GM18502 (cell line): ENCODE results near the gene PWWP2B.
"Not testable (repeated sequence)": the region's sequence is repeated elsewhere in the genome, so short reads cannot be mapped to it uniquely, and the experiment has no call there.

Source experiments
- ATAC-seq: cut with Tn5 transposase; IDR thresholded peaks from one replicate; pipeline ENCODE4 v1.9.1; 2021; ENCODE audit warnings: mild to moderate bottlenecking; ENCODE audit not compliant: unreplicated experiment, poor library complexity

Gene PWWP2B

DNA sequence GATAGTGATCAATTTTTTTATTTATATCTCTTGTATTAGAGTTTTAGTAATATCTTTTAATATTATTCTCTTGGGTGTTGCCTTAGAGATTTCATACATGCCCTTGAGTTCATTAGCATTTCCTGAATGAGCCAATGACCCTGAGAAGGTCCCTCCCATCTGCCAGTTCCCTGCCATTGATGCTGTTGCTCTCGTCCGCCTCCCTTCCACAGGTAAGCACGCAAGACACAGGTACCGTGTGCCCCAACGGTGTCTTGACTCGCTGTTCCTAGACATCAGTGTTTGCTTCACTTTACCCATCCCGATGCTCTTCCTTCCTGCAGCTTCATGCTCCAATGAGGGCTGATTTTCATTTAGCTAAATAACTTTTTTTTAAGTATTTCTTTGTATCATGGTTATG lies 19.7 kb upstream of the PWWP2B start:
- no peak for ATAC-seq

- not testable (repeated sequence) for ATAC-seq
Measured at GRCh38 chr10:132379026-132379425, 18.0 kb upstream of the PWWP2B start.

- ATAC-seq = not testable (repeated sequence)
Measured at GRCh38 chr10:132380986-132381385, 16.0 kb upstream of the PWWP2B start.

GRCh38 chr10:132381741-132382140 lies 15.3 kb upstream of the PWWP2B start:
- no peak for ATAC-seq

DNA sequence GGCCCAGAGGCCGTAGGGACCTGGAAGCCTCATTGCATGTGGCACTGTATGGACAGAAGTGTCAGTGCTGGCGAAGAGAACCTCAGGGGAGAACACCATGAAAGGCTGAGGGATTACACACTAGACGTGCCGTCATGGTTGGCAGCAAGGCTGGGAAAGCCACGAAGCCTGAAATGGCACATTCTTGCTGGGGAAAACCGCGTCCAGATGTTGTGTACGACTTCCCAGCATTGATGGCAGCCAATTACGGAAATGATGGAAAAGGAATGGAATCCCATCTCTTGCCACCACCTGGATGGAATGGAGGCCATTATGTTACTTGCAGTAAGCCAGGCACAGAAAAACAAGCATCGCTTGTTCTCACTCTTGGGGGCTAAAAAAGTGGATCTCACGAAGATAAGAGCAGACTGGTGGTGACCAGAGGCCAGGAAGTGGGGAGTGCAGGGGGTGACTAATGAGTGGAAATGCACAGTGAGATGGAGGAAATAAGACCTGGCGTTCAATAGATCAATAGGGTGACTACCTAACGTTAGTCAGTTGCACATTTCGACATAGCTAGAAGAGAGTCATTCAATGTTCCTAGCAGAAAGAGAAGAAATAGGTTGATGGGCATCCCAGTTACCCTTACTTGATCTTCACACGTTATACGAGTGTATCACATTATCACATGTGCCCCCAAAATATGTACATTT lies 14.6 kb upstream of the PWWP2B start:
- ATAC-seq = no peak

DNA sequence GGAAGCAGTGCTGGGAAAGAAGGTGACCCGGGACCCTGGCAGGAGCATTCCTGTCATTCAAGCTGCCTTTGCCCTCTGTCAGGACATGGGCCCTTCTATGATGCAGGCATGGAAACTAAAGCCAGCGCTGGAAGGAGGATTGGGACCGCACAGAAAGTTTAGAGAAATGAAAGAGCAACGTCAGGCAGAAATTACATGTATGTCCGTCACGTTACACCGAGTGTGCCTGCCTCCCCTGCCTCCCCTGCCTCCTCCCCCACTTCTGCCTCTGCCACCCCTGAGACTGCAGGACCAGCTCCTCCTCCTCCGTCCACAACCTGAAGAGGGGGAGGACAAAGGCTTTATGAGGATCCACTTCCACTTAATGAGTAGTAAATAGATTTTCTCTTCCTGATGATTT lies 13.9 kb upstream of the PWWP2B start:
- no peak for ATAC-seq

GRCh38 chr10:132383751-132384196 lies 13.2 kb upstream of the PWWP2B start:
- no peak for ATAC-seq

DNA sequence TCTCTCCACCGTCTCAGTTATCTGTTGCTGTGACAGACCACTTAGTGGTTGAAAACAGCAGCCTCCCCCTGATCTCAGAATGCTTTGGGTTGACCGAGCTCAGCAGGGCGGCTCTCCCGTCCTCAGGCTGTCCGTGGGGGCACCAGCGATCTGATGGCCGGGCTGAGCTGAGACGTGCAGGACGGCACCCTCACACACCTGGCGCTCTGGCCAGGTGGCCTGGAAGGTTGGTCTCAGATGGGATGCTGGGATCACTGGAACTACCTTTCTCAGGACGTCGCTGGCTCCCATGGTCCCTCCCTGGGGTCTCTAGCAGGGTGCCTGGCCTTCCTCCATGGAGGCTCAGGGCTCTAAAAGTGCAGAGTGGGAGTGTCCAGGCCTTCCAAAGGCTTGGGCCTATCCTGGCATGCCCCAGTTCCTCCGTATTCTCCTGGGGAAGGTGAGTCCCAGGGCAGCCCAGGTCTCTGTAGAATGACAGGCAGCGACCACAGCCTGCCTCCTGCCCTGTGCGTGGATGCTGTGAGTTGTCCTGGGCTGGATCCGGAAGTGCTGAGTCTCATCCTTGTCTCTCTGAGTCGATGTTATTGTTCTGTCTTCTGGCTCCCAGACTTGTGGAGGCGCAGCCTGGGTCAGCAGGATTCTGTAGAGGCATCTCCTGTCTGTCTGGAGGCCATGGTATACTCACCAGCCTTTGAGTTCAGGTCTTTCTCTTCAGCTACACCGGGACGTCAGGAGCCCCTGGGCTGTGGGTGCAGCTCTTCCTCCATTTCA lies 12.2 kb upstream of the PWWP2B start:
- no peak for ATAC-seq

- no peak for ATAC-seq
Measured at GRCh38 chr10:132385389-132385667, 11.7 kb upstream of the PWWP2B start.

- no peak for ATAC-seq
Measured at GRCh38 chr10:132385721-132386418, 11.1 kb upstream of the PWWP2B start.

DNA sequence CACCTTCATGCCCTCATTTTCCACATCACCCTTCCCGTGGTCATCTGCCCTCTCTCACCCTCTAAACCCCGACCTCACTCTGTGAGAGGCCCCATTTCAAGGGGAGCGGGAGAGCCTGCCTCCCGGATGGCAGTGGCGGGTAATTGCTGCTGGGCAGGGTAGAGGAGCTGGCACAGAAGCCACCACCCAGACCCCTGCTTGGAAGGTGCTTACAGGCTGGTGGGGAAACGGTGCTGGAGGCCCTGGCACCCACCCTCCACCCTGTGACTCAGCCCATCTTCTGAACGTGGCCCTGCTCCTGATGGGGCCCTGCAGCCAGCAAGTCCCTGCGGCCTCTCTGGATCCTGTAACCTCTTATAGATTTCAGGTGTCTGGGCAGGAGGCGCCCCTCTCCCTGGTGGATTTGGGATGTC lies 10.6 kb upstream of the PWWP2B start:
- no peak for ATAC-seq

GRCh38 chr10:132386896-132387295 lies 10.1 kb upstream of the PWWP2B start:
- not testable (repeated sequence) for ATAC-seq

- peak; percentile 68 for ATAC-seq
Measured at GRCh38 chr10:132387764-132388210, 9.2 kb upstream of the PWWP2B start.

DNA sequence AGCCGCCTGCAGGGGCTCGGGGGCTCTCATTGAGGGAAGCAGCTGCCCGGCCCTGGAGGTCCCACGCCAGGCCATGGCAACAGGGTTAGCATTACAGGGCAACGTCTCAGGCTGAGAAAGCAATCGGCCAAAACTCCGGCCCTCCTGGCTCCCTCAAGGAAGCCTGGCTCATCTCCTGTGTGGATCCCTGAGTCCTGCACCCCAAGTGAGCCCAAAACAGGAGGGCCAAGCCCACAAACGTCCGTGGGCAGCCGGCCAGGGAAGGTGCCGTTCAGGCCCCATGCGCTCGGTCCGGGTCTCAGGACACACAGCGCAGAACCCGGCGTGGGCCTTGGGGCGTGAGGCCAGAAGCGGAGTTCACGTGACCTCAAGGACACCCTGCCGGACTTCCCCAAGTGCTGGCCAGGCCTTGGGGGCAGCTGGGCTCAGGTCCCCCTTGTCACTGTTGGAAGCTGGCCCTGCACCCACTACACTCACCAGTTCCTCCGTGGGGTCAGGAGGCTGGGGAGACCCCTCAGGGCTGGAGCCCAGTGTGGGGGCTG lies 8.0 kb upstream of the PWWP2B start:
- no peak for ATAC-seq

GRCh38 chr10:132389433-132390169 lies 7.4 kb upstream of the PWWP2B start:
- no peak for ATAC-seq

GRCh38 chr10:132390170-132390920 lies 6.7 kb upstream of the PWWP2B start:
- no peak for ATAC-seq

- no peak for ATAC-seq
Measured at GRCh38 chr10:132390921-132391675, 5.9 kb upstream of the PWWP2B start.

- ATAC-seq = no peak
Measured at GRCh38 chr10:132391676-132392020, 5.4 kb upstream of the PWWP2B start.

- no peak for ATAC-seq
Measured at GRCh38 chr10:132392184-132392800, 4.7 kb upstream of the PWWP2B start.
